H9 (cell line): ENCODE results near the gene TTC14. TPM values are rescaled to one million over a fixed set of nuclear protein-coding genes. Genes with fewer than 3 reads are reported as not detected.
A peak's percentile ranks its signal among the peaks of the same experiment; 100 is the strongest.

Experiments
- DNase-seq: peaks from one replicate; pipeline ENCODE4 v3.0.0-alpha.2; 2017
- H2AFZ ChIP-seq: one replicate; pipeline ENCODE4 v1.6.1; 2013; ENCODE audit warnings: mild to moderate bottlenecking, low read length, control low read depth, moderate library complexity
- H2AK5ac ChIP-seq: 2 replicates; pipeline ENCODE4 v1.6.1; 2013; ENCODE audit warnings: low read length, control low read depth, mixed read lengths; ENCODE audit not compliant: insufficient read length
- H2BK120ac ChIP-seq: one replicate; pipeline ENCODE4 v1.6.1; 2013; ENCODE audit warnings: low read depth, mild to moderate bottlenecking, low read length, control low read depth, inconsistent platforms; ENCODE audit not compliant: poor library complexity, severe bottlenecking
- H2BK12ac ChIP-seq: 2 replicates; pipeline ENCODE4 v1.6.1; 2013; ENCODE audit warnings: low read length, control low read depth, mixed read lengths, low read depth; ENCODE audit not compliant: insufficient read length
- H2BK15ac ChIP-seq: 2 replicates; pipeline ENCODE4 v1.6.1; 2013; ENCODE audit warnings: low read depth, low read length, control low read depth
- H2BK20ac ChIP-seq: one replicate; pipeline ENCODE4 v1.6.1; 2013; ENCODE audit warnings: low read depth, mild to moderate bottlenecking, low read length, control low read depth, inconsistent platforms; ENCODE audit not compliant: poor library complexity, severe bottlenecking
- H2BK5ac ChIP-seq: 2 replicates; pipeline ENCODE4 v1.6.1; 2013; ENCODE audit warnings: low read length, control low read depth, mixed read lengths; ENCODE audit not compliant: insufficient read length
- H3K14ac ChIP-seq: 2 replicates; pipeline ENCODE4 v1.6.1; 2013; ENCODE audit warnings: low read length, control low read depth; ENCODE audit not compliant: insufficient read depth
- H3K18ac ChIP-seq: 2 replicates; pipeline ENCODE4 v1.6.1; 2013; ENCODE audit warnings: low read depth, mild to moderate bottlenecking, mixed read lengths, low read length, control low read depth; ENCODE audit not compliant: insufficient read length
- H3K23ac ChIP-seq: 2 replicates; pipeline ENCODE4 v1.6.1; 2013; ENCODE audit warnings: low read length, control low read depth, mixed read lengths, low read depth; ENCODE audit not compliant: insufficient read length
- H3K23me2 ChIP-seq: 2 replicates; pipeline ENCODE4 v1.6.1; 2013; ENCODE audit warnings: low read depth, mild to moderate bottlenecking, mixed read lengths, low read length, control low read depth; ENCODE audit not compliant: insufficient read length, poor library complexity, severe bottlenecking
- H3K27ac ChIP-seq: 2 replicates; pipeline ENCODE4 v1.5.1; 2013; ENCODE audit warnings: low read length, control low read depth, mixed read lengths, low read depth; ENCODE audit not compliant: insufficient read length
- H3K27me3 ChIP-seq: 2 replicates; pipeline ENCODE4 v1.6.1; 2013; ENCODE audit warnings: low read length, control low read depth, inconsistent platforms; ENCODE audit not compliant: insufficient read depth
- H3K4ac ChIP-seq: 2 replicates; pipeline ENCODE4 v1.6.1; 2013; ENCODE audit warnings: low read depth, mild to moderate bottlenecking, control low read depth, inconsistent platforms, low read length, moderate library complexity
- H3K4me1 ChIP-seq: 2 replicates; pipeline ENCODE4 v1.6.1; 2013; ENCODE audit warnings: low read length, control low read depth, inconsistent platforms; ENCODE audit not compliant: insufficient read depth
- H3K4me2 ChIP-seq: 2 replicates; pipeline ENCODE4 v1.6.1; 2013; ENCODE audit warnings: low read length, control low read depth, mixed read lengths; ENCODE audit not compliant: insufficient read length, insufficient read depth
- H3K56ac ChIP-seq: 2 replicates; pipeline ENCODE4 v1.6.1; 2013; ENCODE audit warnings: low read depth, mild to moderate bottlenecking, mixed read lengths, low read length, control low read depth; ENCODE audit not compliant: insufficient read length
- H3K79me1 ChIP-seq: 2 replicates; pipeline ENCODE4 v1.6.1; 2013; ENCODE audit warnings: low read depth, mild to moderate bottlenecking, moderate library complexity, low read length, control low read depth, inconsistent platforms; ENCODE audit not compliant: insufficient read depth, poor library complexity, severe bottlenecking
- H3K79me2 ChIP-seq: 2 replicates; pipeline ENCODE4 v1.6.1; 2013; ENCODE audit warnings: low read length, control low read depth, inconsistent platforms; ENCODE audit not compliant: insufficient read depth
- H3K9ac ChIP-seq: 2 replicates; pipeline ENCODE4 v1.6.1; 2013; ENCODE audit warnings: low read length, control low read depth, mixed read lengths; ENCODE audit not compliant: insufficient read length; ENCODE audit errors: extremely low read depth
- H3K9me3 ChIP-seq: one replicate; pipeline ENCODE4 v1.6.1; 2013; ENCODE audit warnings: low read depth, low read length, inconsistent platforms; ENCODE audit not compliant: control insufficient read depth
- H3T11ph ChIP-seq: one replicate; pipeline ENCODE4 v1.6.1; 2013; ENCODE audit warnings: mild to moderate bottlenecking, low read length, control low read depth, inconsistent platforms
- H4K20me1 ChIP-seq: one replicate; pipeline ENCODE4 v1.6.1; 2013; ENCODE audit not compliant: control insufficient read depth, insufficient read length, insufficient read depth
- H4K5ac ChIP-seq: 2 replicates; pipeline ENCODE4 v1.6.1; 2013; ENCODE audit warnings: low read depth, mild to moderate bottlenecking, mixed read lengths, low read length, control low read depth; ENCODE audit not compliant: insufficient read length
- H4K8ac ChIP-seq: replicated peaks from 2 replicates; pipeline ENCODE4 v1.6.1; 2013; ENCODE audit warnings: low read length, control low read depth, mixed read lengths, low read depth; ENCODE audit not compliant: insufficient read length
- H4K91ac ChIP-seq: 2 replicates; pipeline ENCODE4 v1.6.1; 2013; ENCODE audit warnings: low read depth, mild to moderate bottlenecking, moderate library complexity, mixed read lengths, low read length, control low read depth; ENCODE audit not compliant: insufficient read length
- H3K27ac Mint-ChIP-seq, 3 experiments: 2 replicates in 2 of 3; 3 replicates in 1 of 3; pipeline ENCODE4 v1.8.0; 2020 to 2021; ENCODE audit warnings: mixed read lengths in 3 of 3, mild to moderate bottlenecking in 1 of 3, moderate library complexity in 1 of 3
- H3K27me3 Mint-ChIP-seq: 2 replicates; pipeline ENCODE4 v1.8.0; 2021; ENCODE audit warnings: low read depth, mild to moderate bottlenecking, moderate library complexity, mixed read lengths
- H3K36me3 Mint-ChIP-seq, 3 experiments: 2 replicates in 2 of 3; 3 replicates in 1 of 3; pipeline ENCODE4 v1.8.0; 2020 to 2021; ENCODE audit warnings: low read depth in 3 of 3, mixed read lengths in 3 of 3; ENCODE audit not compliant: insufficient read depth in 1 of 3
- H3K4me1 Mint-ChIP-seq, 2 experiments: 2 replicates each; pipeline ENCODE4 v1.8.0; 2020; ENCODE audit warnings: mixed read lengths in 2 of 2
- H3K4me3 Mint-ChIP-seq, 2 experiments: 2 replicates in 1 of 2; 3 replicates in 1 of 2; pipeline ENCODE4 v1.8.0; 2020 to 2021; ENCODE audit warnings: mild to moderate bottlenecking in 2 of 2, mixed read lengths in 2 of 2, moderate library complexity in 1 of 2
- H3K9me3 Mint-ChIP-seq, 2 experiments: 2 replicates in 1 of 2; 3 replicates in 1 of 2; pipeline ENCODE4 v1.8.0; 2020; ENCODE audit warnings: mild to moderate bottlenecking in 2 of 2, mixed read lengths in 2 of 2, moderate library complexity in 1 of 2
- WGBS: extraction: QIAGEN DNeasy Blood & Tissue Kit; methylation state at CpG from one replicate; pipeline ENCODE4 v1.1.7; 2013; ENCODE audit warnings: missing lambda C conversion rate, low lambda C conversion rate, mixed read lengths; ENCODE audit not compliant: insufficient read length; ENCODE audit errors: extremely low coverage; 5-methylcytosine and 5-hydroxymethylcytosine counted together
- total RNA-seq: library from RNA; stranded (reverse); gene quantifications from 2 replicates; pipeline ENCODE4 v1.2.1, GENCODE V29; 2021
- TF ChIP-seq, protein P1 (sequence below): fragments of 200-600 bp; sonication (generic); conservative IDR thresholded peaks from 3 replicates; pipeline ENCODE4 v1.8.0; 2021; ENCODE audit warnings: antibody characterized with exemption, mild to moderate bottlenecking

Gene TTC14
- total RNA-seq, 1 experiment from 2014 or later = 28.4 TPM

DNA sequence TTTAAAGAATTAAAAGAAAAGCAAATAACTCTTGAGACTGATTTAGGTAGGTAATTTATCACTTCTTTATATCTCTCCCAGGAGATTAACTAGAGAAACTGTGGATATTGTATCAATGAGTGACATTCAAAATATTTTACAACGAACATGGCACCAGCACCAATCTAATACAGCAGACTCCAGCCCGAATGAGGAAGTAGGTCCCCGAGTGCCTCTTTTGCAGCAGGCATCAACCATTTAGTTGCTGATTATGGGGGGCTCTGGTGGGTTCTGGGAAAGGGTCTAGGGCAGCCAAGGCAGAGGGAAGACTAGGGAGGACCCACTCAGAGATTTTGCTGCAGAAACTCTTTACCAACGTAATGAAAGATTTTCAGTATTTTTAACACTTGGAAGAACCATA, 31.7 kb upstream of the TTC14 start:
- no peak overlapping the region for H2BK12ac ChIP-seq
- no peak overlapping the region for H3K56ac ChIP-seq
- no peaks in the 10 kb centered on the region for H4K20me1 ChIP-seq
- H3K36me3 Mint-ChIP-seq = no peaks in the 10 kb centered on the region; a peak in 1 of 7 replicates
- H4K8ac ChIP-seq = no peak overlapping the region
- H3K79me1 ChIP-seq = no peaks in the 10 kb centered on the region
- no CpG with 5 or more reads among the region's 4 CpGs for WGBS
- no peaks in the 10 kb centered on the region for H3K9me3 ChIP-seq
- no peak overlapping the region for H2BK120ac ChIP-seq
- H4K91ac ChIP-seq = no peak overlapping the region
- no peaks in the 10 kb centered on the region for H3K79me2 ChIP-seq
- H2AK5ac ChIP-seq = no peak overlapping the region
- H3K27ac ChIP-seq = no peak overlapping the region
- H3K27me3 ChIP-seq = no peaks in the 10 kb centered on the region
- H2BK20ac ChIP-seq = no peak overlapping the region
- no peak overlapping the region for H4K5ac ChIP-seq
- H2BK15ac ChIP-seq = no peak overlapping the region
- no peak overlapping the region for H2BK5ac ChIP-seq
- H3K4me1 Mint-ChIP-seq = peaks cover 8 to 10% of the 10 kb centered on the region in 2 experiments
- DNase-seq = no peak
- no peak overlapping the region for H3K14ac ChIP-seq
- H2AFZ ChIP-seq = no peak overlapping the region
- H3K23me2 ChIP-seq = no peaks in the 10 kb centered on the region
- H3K4me2 ChIP-seq = no peak overlapping the region
- peaks cover 2 to 3% of the 10 kb centered on the region in 2 experiments; a peak in 1 of 5 replicates for H3K9me3 Mint-ChIP-seq
- TF ChIP-seq, protein P1, sequence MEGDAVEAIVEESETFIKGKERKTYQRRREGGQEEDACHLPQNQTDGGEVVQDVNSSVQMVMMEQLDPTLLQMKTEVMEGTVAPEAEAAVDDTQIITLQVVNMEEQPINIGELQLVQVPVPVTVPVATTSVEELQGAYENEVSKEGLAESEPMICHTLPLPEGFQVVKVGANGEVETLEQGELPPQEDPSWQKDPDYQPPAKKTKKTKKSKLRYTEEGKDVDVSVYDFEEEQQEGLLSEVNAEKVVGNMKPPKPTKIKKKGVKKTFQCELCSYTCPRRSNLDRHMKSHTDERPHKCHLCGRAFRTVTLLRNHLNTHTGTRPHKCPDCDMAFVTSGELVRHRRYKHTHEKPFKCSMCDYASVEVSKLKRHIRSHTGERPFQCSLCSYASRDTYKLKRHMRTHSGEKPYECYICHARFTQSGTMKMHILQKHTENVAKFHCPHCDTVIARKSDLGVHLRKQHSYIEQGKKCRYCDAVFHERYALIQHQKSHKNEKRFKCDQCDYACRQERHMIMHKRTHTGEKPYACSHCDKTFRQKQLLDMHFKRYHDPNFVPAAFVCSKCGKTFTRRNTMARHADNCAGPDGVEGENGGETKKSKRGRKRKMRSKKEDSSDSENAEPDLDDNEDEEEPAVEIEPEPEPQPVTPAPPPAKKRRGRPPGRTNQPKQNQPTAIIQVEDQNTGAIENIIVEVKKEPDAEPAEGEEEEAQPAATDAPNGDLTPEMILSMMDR = no peak
- H3K4me3 Mint-ChIP-seq = no peak overlapping the region
- no peaks in the 10 kb centered on the region; the same call in 1 of the 2 replicates for H3K4me1 ChIP-seq
- H3K18ac ChIP-seq = no peak overlapping the region
- H3K9ac ChIP-seq = no peak overlapping the region
- H3K27ac Mint-ChIP-seq = peak overlapping the region in 2 of 3 experiments; percentile 8 to 55; a peak in 1 of 7 replicates
- no peak overlapping the region for H3K23ac ChIP-seq
- H3K4ac ChIP-seq = no peak overlapping the region
- H3K27me3 Mint-ChIP-seq = no peaks in the 10 kb centered on the region
- H3T11ph ChIP-seq = no peak overlapping the region
